Activated CD8-positive, alpha-beta memory T cell treated with anti-CD3 and anti-CD28 coated beads for 24 hours (primary cell): Measurements from ENCODE around the gene CAMK2D.
"Not testable (repeated sequence)": the region's sequence is repeated elsewhere in the genome, so short reads cannot be mapped to it uniquely, and the experiment has no call there.

Source experiments
- DNase-seq: peaks from one replicate; pipeline ENCODE4 v3.0.0-alpha.2; 2020

Gene CAMK2D

GRCh38 chr4:113761620-113762185 is at the start of gene CAMK2D:
CAMK2D (minus strand) TSS chr4:113761738; CDS start chr4:113761068, 670 bp downstream.
- no peak for DNase-seq

GRCh38 chr4:113810906-113811305 is 49.4 kb upstream of the CAMK2D start:
- no peak for DNase-seq

GRCh38 chr4:113809311-113809710 is 47.8 kb upstream of the CAMK2D start:
- no peak for DNase-seq

GRCh38 chr4:113806850-113807249 is 45.3 kb upstream of the CAMK2D start:
- DNase-seq = no peak

- no peak for DNase-seq
Measured at GRCh38 chr4:113801882-113802281, 40.3 kb upstream of the CAMK2D start.

GRCh38 chr4:113796381-113796780 is 34.8 kb upstream of the CAMK2D start:
- not testable (repeated sequence) for DNase-seq

- no peak for DNase-seq
Measured at GRCh38 chr4:113790478-113790877, 28.9 kb upstream of the CAMK2D start.

GRCh38 chr4:113788888-113789287 is 27.4 kb upstream of the CAMK2D start:
- no peak for DNase-seq

- no peak for DNase-seq
Measured at GRCh38 chr4:113785781-113786180, 24.2 kb upstream of the CAMK2D start.

- DNase-seq = no peak
Measured at GRCh38 chr4:113784497-113785250, 23.1 kb upstream of the CAMK2D start.

- no peak for DNase-seq
Measured at GRCh38 chr4:113783701-113784100, 22.2 kb upstream of the CAMK2D start.

GRCh38 chr4:113783289-113783688 is 21.8 kb upstream of the CAMK2D start:
- DNase-seq = no peak

- no peak for DNase-seq
Measured at GRCh38 chr4:113781439-113782040, 20.0 kb upstream of the CAMK2D start.

- DNase-seq = no peak
Measured at GRCh38 chr4:113776679-113777078, 15.1 kb upstream of the CAMK2D start.

- no peak for DNase-seq
Measured at GRCh38 chr4:113776016-113776415, 14.5 kb upstream of the CAMK2D start.

GRCh38 chr4:113773756-113774155 is 12.2 kb upstream of the CAMK2D start:
- no peak for DNase-seq

GRCh38 chr4:113773014-113773413 is 11.5 kb upstream of the CAMK2D start:
- peak; percentile 63 for DNase-seq

GRCh38 chr4:113772319-113772718 is 10.8 kb upstream of the CAMK2D start:
- no peak for DNase-seq

GRCh38 chr4:113769744-113770143 is 8.2 kb upstream of the CAMK2D start:
- no peak for DNase-seq

GRCh38 chr4:113768952-113769351 is 7.4 kb upstream of the CAMK2D start:
- no peak for DNase-seq

GRCh38 chr4:113766882-113767281 is 5.3 kb upstream of the CAMK2D start:
- DNase-seq = no peak

GRCh38 chr4:113764720-113765264 is 3.3 kb upstream of the CAMK2D start:
- DNase-seq = no peak

- not testable (repeated sequence) for DNase-seq
Measured at GRCh38 chr4:113763923-113764322, 2.4 kb upstream of the CAMK2D start.

GRCh38 chr4:113763029-113763285 is 1.4 kb upstream of the CAMK2D start:
- DNase-seq = no peak
